NCI-H187 (cell line): ENCODE measurements around the gene ADPRS.

ENCODE experiments used
- DNase-seq, 2 experiments: peaks; one replicate each; lab custom pipeline; 2025; lab: John Stamatoyannopoulos, UW

The ADPRS gene

DNA sequence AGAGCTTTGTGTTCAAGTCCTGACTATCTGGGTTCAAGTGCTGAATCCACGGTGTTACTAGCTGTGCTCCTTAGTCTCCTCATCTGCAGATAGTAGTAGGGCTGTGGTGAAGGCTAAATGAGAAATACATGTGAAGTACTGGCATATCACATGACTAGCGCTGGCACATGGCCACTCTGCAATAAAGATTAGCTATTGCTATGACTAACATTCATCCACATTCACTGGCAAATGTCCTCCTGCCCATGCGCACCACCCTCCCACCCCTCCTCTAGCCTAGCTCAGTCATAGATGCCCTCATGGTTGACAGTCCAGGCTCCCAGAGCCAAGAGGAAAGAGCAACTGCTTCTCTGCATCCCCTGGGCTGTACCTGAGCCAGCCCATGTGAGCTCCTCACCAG, 44.8 kb downstream of the ADPRS start:
- DNase-seq, result no peak

DNA sequence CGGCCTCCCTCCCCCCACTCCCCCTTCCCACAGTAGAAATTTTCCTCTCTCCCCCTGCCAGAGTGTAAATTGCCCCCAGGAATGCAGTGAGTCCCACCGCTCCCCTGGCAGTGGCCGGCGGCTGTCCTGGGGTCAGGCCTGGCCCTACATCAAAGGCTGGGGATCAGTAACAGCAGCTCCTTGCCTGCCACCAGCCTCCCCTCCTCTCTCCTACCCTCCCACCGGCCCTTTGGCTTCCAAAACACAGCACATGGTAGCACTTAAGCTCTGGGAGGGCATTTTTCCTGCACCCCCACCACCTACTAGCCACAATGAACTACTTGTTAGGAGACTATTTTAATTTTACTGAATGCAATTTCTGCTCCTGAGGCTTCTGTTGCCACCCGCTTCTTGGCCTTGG, 45.3 kb downstream of the ADPRS start:
- DNase-seq, result no peak

DNA sequence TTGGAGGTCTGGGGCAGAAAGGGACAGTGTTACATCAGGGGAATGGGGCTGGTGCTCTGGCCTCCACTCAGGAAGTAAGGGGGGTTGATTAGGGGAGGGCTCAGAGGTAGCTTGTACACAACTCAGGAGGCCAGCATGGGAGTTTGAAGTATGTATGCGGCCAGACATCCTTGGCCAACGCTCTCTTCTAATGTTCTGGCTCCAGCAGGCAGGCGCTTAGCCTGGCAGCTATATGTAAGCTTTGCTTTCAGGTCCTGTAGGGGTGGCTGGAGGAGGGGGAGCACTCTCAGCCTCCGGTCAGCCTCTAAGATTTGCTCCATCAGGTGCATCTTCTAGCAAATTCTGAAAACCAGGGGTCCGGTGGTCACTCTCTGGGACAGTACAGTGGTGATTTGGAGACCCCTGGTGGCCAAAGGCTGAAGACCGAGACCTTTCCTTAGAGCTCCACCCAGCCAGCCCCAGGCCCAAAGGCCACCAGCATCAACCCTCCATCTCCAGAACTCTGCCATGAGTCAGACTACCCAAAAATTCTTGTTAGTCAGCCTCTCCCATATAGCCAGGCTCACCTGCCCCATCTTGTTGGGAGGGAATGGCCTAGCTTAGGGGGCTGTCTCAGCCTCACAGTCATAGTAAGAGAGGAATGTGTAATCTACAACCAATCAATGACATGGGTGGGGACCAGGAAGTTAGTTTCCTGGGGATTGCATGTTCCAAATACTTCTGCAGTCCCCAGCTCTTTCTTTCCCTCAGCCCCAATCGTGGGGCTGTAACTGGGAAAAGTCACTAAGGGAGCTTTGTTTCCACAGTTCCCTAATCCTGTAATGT, 46.0 kb downstream of the ADPRS start:
- no peak for DNase-seq

DNA sequence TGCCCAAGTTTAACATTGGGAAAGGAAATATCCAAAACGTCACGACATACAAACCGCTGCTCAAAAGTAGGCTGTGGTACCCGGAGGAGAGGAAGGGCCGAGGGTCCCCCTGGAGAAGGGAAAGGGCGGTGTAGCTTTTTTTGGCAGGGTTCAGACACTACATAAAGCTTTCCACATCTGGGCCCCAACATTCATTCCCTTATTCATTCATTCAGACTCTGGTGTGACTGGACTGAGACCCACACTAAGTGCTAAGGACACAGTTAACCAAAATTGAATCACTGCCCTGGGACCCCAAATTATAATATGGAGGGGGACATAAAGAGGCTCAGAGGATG, 46.6 kb downstream of the ADPRS start:
- DNase-seq, result no peak

DNA sequence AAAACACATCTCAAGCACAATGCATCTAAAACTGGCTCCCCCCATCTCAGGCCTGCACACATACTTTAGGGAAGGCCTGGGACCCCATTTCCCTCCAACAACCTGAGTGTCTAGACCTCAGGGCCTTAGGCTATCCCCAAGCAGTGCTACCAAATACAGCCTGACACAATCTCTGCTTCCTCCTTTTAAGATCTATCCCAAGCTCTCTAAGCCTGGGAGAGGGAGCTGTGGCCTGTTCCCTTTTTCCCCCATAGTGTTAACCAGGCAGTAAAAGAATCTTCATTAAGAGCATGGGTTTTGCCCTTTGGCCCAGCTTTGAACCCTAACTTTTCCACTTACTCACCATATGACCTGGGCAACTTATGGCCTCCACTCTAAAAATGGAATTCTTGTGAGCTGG, 47.1 kb downstream of the ADPRS start:
- no peak for DNase-seq

DNA sequence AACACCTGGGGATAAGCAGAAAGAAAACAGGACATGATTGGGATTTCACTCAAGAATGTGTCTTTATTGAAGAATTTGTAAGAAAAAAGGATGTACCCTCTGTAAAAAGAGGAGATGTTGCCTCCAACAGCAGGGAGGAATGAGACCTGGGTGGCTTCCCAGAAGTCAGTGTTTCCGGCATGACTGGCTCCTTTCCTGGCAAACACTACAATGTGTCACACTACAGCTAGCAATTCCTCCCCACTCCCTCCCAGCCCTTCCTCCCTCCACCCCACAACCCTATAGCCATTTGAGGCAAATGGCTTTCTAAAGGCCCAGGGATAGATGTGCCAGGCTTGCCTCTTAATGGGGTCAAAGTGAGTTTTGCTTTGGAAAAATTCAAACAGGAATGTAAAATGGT, 47.8 kb downstream of the ADPRS start:
- DNase-seq, result no peak

DNA sequence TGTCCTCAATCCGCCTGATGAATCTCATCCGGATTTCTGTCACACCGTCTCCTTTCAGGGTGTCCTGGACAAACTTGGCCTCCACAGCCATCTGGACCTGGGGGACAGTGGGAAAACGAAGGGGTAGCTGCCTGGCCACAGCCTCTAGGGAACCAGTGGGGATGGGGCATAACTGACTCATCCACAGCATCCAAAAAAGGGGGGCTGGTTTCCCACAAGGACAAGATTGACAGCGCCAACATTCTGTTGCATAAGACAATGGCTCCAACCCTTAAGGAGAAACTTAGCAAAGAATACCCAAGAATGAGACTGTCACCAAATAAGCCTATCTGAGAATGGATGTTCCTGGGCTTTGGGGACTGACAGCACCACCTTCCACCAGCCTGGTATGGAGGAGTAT, 48.5 kb downstream of the ADPRS start:
- DNase-seq, result no peak

DNA sequence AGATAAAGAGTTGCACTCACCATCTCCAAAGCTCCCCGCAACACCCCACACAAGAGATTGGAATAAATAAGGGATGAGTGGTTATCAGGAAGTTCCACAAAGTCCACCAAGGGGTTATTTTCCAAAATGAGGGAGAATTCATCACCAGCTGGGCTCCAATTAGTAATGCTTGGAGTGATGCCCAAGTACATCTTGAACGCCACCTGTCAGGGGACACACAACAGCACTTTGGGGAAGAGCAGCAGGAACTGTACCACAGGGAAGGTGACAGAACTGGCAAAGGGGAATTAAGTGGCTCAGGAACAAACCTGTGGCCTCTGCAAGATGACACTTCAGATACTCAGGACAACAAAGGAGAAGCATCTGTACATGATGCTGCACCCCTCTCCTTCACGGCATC, 49.1 kb downstream of the ADPRS start:
- peak; percentile 38 to 46 for DNase-seq

DNA sequence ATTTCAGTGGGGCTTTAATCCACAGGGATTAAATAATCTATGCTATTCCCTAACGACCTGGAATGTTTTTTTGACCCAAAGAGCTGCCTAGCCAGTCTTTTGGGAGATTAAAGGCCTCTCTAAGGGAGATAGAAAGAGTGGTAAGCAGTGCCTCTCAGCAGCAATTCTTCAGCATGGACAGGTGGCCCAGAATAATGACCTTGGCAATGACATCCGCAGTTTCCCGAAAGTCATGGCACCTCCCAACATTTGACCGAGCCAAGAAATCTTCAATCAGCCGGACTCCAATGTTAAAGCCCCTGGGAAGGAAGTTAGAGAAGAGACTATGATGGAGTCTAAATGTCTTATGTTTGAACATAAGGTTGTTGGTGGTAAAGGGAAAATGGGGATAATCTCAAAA, 50.8 kb downstream of the ADPRS start:
- no peak for DNase-seq

DNA sequence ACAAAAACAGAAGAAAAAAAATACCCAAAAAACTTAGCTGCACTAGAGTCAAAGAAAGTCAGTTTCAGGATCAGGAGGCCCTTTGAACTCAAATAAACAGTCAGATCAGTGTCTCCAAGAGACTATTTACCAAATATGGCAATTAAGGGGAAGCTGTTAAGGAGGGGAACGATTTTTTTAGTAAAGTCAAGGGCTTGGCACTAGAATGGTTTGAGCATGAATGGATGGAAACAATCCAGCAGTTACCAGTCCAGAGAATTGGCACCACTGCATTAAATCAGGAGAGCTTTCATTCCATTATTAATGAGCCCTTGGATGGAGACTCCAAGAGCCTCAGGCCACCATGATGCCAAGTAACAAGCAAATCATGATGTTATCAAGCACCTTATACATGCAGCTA, 53.4 kb downstream of the ADPRS start:
- no peak for DNase-seq

DNA sequence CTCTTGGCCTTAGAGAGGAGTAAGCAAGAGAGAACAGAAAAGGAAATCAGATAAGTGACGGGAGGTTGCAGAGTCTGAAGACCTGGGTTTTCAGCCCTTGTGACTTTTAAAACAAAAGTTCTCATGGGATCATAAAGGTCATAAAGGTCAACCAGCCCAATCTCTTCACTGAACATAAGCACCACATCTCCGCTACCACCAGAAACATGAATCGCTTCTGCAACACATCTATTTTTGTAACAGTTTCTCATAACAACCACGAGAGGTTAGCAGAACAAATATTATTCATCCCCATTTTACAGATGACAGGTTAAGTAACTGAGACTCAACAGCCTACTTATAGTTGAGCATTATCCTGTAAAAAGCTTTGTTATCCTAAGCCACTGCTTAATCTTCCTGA, 54.7 kb downstream of the ADPRS start:
- DNase-seq, result no peak
